SK-N-DZ (cell line): Measurements from ENCODE around the gene ADGRE2.
"Not testable (repeated sequence)": the region's sequence is repeated elsewhere in the genome, so short reads cannot be mapped to it uniquely, and the experiment has no call there.

Experiments
- DNase-seq: peaks from one replicate; pipeline ENCODE4 v3.0.0-alpha.2; 2015; ENCODE audit warnings: low spot score

ADGRE2 gene

GRCh38 chr19:14779151-14779550, 791 bp upstream of the ADGRE2 start:
- no peak for DNase-seq

DNA sequence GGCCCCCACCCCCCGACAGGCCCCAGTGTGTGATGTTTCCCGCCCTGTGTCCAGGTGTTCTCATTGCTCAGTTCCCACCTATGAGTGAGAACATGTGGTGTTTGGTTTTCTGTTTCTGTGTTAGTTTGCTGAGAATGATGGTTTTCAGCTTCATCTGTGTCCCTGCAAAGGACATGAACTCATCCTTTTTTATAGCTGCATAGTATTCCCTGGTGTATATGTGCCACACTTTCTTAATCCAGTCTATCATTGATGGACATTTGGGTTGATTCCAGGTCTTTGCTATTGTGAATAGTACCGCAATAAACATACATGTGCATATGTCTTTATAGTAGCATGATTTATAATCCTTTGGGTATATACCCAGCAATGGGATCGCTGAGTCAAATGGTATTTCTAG, 715 bp downstream of the ADGRE2 start:
- not testable (repeated sequence) for DNase-seq

GRCh38 chr19:14775869-14776586, 2.3 kb downstream of the ADGRE2 start:
- no peak for DNase-seq

GRCh38 chr19:14775326-14775725, 3.0 kb downstream of the ADGRE2 start:
- not testable (repeated sequence) for DNase-seq

DNA sequence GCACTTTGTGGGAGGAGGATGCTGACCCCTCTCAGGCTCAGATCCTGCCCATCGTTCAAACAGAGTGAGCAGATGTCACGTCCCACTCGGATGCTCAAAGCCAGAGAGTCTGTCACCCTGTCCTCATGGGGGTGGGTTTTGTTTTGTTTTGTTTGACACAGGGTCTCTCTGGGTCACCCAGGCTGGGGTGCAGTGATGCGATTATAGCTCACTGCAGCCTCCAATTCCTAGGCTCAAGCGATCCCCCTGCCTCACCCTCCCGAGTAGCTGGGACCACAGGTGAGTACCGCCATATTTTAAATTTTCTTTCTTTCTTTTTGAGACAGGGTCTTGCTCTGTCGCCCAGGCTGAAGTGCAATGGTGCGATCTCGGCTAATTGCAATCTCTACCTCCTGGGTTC, 4.0 kb downstream of the ADGRE2 start:
- DNase-seq = no peak

DNA sequence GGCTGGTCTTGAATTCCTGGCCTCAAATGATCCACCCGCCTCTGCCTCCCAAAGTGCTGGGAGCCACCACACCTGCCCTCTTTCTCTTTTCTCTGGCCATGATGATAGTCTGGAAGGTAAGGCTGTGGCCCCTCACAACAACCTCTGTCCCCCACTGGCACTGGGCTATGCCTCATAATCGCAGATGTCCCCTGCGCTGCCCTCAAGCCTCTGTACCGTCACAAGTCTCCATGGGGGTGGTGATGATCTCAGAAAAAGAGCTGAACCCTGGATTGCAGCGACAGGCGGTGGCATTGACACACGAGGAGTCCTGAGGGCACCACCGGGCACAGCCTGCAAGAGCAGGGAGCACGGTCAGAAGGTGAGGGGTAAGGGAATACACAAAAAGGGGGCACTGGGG, 4.6 kb downstream of the ADGRE2 start:
- DNase-seq = not testable (repeated sequence)

GRCh38 chr19:14772995-14773394, 5.4 kb downstream of the ADGRE2 start:
- no peak for DNase-seq

DNA sequence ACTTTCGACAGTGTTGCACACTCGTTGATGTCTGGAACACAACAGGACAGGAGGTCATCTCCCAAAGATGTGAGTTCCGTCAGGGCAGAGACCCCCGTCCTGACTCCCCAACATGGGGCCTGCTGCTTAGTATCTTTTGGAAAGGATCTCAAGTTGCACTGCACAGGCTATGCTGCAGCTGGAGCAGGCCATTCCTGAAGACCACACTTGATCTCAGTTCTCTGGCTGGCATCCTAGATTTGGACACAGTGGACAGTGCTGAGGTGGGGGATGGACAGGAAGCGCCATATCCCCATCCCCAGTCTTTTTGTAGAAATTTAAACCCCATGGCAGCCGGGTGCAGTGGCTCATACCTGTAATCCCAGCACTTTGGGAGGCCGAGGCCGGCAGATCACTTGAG, 5.9 kb downstream of the ADGRE2 start:
- no peak for DNase-seq

- no peak for DNase-seq
These were observed 7.2 kb downstream of the ADGRE2 start for GRCh38 chr19:14770944-14771839.

- DNase-seq = no peak
These were observed 8.2 kb downstream of the ADGRE2 start for GRCh38 chr19:14770136-14770535.

DNA sequence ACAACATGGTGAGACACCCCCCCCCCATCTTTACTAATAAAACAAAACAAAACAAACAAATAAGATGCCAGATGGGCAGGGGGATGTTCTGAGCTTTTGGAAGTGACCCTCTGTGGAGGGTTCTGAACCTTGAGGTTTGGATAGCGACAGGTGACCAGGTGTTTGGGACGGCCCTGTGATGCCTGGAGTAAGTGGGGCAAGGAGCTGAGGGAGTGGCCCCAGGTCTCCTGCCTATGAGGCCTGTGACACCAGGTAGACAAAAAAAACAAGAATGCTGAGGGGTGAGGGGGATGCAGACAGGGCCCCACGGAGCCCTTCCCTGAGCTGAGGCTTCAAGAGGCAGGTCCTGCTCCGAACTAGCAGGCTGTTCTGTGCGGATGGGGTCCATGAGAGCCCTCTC, 9.2 kb downstream of the ADGRE2 start:
- no peak for DNase-seq

DNA sequence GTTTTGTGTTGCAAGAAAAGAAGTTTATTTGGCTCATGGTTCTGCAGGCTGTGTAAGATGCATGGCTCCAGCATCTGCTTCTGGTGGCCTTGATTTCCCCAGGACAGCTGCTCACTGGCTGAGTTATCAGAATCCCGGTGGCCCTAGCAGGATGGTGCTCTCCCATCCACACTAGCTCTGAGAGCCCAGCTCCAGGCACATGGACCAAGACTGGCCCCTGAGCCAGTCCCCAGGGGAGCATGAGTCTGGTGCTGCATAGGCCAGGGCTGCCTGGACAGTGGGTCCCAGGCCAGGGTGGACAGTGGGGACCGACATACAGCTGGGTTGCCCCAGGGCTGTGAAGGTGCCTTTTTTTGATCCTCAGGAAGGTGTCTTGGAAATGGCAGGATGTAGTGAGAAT, 10.4 kb downstream of the ADGRE2 start:
- DNase-seq = no peak

- no peak for DNase-seq
These were observed 10.8 kb downstream of the ADGRE2 start for GRCh38 chr19:14767466-14767971.

- DNase-seq = not testable (repeated sequence)
These were observed 12.5 kb downstream of the ADGRE2 start for GRCh38 chr19:14765841-14766240.

GRCh38 chr19:14765403-14765802, 13.0 kb downstream of the ADGRE2 start:
- DNase-seq = not testable (repeated sequence)

DNA sequence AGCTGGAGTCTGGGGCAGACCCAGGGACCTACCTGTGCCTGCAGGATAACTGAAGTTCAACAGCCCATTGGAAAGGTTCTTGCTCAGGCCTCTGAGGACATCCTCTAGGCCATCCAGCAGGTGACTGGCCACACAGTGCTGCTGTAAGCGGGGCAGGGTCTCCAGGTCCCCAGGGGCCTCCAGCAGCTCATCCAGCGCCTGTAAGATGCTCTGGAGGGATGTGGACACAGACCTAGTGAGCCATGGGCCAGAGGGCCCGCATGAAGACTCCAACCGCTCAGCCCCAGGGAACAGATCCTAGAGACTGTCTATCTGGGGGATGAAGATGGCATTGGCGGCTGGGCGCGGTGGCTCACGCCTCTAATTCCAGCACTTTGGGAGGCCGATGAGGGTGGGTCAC, 14.0 kb downstream of the ADGRE2 start:
- no peak for DNase-seq

- DNase-seq = no peak
These were observed 14.7 kb downstream of the ADGRE2 start for GRCh38 chr19:14763497-14764145.

DNA sequence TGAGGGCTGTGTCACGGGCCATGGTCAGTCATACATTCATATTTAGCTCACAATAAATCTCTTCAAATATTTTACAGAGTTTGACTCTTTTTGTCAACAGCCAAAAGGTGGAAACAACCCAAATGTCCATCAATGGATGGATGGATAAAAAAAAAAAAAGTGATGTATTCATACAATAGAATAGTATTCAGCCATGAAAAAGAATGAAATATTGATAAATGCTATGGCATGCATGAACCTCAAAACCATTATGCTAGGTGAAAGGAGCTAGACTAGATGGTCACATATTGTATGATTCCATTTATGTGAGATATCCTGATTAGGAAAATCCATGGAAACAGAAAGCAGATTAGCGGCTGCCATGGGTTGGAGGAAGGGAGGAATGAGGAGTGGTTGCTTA, 16.2 kb downstream of the ADGRE2 start:
- no peak for DNase-seq

- DNase-seq = no peak
These were observed 16.8 kb downstream of the ADGRE2 start for GRCh38 chr19:14761607-14762006.

GRCh38 chr19:14758816-14759215, 19.5 kb downstream of the ADGRE2 start:
- DNase-seq = no peak

DNA sequence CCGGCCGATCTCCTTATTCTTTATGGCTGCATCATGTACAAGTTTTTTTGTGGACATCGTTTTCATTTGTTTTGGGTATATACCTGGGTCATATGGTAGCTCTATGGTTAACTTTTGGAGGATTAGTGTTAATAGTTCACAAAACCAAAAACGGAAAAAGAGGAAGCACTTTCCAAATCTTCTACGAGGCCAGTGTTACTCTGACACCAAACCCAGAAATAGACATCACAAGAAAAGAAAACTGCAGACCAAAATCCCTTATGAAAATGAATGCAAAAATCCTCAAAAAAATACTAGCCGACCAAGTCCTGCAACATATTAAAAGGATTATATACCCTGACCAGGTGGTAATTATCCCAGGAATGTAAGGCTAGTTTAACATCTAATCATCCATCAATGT, 29.8 kb downstream of the ADGRE2 start:
- DNase-seq = no peak

DNA sequence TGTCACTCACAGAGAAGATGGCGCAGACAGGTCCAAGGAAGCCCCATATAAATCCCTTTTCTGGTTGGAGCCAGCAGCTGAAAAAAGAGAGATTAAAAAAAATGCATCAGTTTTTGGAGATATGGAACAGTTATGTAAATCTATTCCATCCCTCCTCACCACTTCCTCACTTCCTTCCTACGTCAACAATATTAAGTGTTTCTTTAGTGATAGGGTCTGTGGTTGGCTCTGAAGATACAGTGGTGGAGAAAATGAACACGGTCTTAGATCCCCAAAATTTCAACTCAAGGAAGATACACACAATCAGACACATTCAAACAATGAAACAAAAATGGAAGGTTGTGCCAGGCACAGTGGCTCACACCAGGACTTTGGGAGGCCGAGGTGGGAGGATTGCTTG, 31.5 kb downstream of the ADGRE2 start:
- DNase-seq = no peak
